Cortex of kidney (tissue), 1 donor: ENCODE measurements around the gene ACAD9.
"Not testable (repeated sequence)": the region's sequence is repeated elsewhere in the genome, so short reads cannot be mapped to it uniquely, and the experiment has no call there.

ENCODE experiments used
- DNase-seq: peaks from one replicate; lab custom pipeline; 2025; lab: John Stamatoyannopoulos, UW

Gene ACAD9

DNA sequence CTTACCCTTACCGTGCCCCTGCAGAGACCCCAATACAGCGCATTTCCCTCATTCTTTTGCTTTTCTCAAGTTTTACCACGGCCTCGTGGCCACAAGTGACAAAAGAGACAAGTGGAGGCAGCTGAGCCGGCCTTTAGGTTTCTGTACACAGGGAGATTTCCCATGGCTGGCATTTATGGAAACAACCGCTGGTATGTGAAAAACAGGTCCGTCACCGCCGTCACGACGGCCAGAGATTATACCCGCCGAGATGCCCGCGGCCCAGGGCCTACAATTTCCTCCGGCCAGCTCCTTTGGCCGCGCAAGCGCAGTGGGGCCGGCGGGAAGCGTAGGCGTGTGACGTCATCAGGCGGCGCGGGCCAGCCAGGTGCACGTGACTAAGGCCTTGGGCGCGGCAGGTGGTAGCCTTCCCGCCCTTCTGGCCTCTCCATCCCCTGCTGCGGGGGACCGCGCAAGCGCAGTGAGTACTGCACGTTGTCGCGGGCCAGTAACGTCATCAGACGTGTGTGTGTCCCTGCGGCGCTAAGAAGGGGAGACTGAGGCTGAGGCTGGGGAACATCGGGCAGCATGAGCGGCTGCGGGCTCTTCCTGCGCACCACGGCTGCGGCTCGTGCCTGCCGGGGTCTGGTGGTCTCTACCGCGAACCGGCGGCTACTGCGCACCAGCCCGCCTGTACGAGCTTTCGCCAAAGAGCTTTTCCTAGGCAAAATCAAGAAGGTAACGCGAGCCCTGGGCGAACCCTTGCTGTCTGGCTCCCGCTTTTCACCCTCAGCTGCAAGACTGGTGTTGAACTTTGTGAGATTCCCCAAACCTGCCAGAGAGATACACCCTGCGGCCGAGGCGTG is at the start of gene ACAD9:
Gene ACAD9 (plus strand): TSS at position 496 of the 845 bp plus-strand sequence. CDS start 72 bp downstream, at position 568.
- DNase-seq, result peak; percentile 43

DNA sequence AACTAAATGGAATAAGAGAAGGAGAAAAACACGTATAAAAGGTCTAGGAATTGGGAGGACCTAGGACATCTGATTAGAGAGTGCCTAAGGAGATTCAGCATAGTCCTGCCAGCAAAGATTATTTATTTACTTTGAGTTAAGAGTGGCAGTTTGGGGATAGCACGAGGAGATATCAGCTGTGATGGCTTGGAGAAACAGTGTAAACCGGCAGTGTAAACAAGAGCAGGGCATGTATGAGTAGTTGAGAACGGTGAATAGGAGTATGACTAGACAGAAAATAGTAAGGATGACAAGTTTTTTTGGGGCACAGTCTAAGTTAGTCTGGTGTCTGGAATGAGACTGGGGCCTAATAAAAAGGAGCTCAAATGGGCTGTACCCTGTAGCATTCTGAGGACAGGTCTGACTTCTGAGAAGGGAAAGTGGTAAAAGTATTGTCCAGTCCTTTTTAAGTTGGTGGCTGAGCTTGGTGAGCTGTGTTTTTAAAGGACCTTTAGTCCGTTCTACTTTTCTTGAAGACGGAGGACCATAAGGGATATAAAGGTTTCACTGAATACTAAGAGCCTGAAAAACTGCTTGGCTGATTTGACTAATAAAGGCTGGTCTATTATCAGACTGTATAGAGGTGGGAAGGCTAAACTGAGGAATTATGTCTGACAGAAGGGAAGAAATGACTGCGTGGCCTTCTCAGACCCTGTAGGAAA is 49.3 kb upstream of the ACAD9 start:
- DNase-seq, result not testable (repeated sequence)

DNA sequence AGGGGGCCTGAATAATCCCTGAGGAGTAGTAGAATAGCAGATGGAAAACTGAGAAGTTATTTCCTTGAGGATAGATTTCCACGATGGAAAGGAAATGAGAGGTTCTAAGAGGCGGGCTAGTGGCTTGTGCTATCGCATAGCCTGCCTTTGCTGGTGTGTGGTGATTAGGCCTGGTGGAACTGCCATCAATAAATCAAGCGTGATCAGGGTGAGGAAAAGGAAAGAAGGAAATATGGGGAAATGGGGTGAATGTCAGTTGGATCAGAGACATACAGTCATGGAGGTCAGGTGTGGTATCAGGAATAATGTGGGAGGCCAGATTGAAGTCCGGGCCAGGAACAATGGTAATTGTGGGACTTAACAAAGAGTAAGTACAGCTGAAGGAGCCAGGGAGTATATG is 48.7 kb upstream of the ACAD9 start:
- DNase-seq, result not testable (repeated sequence)

DNA sequence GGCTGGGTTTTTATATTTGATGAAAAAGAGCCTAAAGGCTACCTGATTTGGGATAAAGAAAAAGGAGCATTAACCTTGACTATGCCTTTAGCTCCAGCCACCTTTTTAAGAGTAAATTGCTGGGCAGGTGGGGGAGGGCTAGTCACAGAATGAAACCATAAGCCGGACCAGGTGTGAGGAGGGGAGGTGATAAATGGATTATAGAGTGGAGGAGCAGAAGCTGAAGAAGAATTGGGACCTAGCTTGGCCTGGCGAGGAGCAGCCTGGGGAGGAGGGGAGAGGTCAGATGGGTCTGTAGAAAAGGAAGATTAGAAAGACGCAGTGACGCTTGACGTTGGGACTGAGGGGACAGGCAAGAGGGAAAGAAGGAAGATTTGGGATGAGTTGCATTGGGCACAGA is 46.4 kb upstream of the ACAD9 start:
- not testable (repeated sequence) for DNase-seq

DNA sequence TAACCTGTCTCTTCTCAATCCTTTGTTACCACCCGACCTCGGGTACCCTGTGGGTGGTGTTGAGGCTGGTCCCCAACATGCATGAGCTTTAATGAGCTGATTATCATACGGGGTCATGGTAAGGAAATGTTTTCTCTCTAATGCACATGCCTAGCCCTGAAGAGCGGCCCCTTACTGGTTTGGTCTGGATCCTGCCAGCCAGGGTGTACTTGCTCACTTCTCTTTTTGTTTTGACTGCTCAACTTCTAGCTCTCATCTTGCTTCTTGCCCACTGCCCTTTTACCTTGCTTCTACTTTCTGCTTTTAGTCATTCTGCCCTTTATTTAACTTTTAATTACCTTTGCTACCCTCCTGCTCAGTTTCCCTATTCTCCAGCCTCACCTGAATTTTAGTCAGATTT is 44.3 kb upstream of the ACAD9 start:
- DNase-seq, result no peak

DNA sequence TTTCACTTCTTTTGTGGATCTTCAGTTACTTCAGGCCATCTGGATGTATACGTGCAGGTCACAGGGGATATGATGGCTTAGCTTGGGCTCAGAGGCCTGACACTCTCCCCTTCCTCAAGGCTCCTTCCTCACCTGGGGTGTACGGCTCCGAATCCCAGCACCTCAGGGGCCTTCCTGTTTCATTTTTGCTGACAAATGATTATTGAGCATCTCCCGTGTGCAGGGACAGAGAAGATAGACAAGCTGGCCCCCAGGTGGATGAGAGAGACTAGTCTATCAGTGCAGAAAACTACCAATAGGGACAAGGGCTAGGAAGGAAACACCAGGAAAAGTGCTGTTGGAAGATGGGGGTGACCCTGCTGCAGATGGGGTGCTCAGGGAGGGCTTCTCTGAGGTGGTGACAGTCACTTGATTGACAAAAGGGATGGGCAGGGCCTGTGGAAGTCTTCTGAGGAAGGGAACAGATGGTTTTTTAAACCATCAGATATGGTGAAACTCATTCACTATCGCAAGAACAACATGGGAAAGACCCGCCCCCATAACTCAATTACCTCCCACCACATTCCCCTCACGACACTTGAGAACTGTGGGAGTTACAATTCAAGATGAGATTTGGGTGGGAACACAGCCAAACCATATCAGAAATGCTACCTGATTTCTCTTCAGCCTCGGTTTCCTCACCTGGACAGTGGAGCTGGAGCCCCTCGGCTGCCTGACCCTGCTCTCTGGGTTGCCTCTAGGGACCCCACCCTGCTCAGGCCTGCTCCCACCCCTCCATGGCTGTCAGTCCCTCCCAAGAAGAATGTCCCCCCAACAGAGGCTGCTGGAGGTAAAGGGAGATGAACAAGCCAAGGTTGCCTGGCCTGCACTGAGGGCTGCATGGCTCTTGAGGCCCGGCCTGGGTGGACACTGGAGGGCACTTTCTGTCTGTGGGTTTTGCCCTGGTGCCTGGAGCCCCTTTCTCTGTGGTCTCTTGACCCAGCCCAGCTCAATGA is 37.2 kb upstream of the ACAD9 start:
- no peak for DNase-seq

DNA sequence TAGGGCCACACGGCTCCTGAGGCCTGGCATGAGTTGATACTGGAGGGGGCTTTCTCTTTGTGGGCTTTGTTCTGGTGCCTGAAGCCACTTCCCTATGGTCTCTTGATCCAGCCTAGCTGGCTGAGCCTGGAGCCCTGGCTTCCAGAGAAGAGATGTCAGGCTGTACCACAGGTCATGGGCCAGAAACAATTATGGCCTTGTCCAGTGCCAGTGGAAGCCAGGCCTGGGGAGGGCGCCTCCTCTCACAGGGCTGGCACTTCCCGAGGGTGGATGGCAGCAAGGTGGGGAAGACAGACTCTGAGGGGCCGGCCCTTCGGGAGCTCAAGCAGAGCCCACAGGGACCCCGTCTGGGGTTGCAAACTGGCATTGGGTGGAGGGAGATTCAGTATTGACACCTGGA is 34.9 kb upstream of the ACAD9 start:
- DNase-seq, result no peak

DNA sequence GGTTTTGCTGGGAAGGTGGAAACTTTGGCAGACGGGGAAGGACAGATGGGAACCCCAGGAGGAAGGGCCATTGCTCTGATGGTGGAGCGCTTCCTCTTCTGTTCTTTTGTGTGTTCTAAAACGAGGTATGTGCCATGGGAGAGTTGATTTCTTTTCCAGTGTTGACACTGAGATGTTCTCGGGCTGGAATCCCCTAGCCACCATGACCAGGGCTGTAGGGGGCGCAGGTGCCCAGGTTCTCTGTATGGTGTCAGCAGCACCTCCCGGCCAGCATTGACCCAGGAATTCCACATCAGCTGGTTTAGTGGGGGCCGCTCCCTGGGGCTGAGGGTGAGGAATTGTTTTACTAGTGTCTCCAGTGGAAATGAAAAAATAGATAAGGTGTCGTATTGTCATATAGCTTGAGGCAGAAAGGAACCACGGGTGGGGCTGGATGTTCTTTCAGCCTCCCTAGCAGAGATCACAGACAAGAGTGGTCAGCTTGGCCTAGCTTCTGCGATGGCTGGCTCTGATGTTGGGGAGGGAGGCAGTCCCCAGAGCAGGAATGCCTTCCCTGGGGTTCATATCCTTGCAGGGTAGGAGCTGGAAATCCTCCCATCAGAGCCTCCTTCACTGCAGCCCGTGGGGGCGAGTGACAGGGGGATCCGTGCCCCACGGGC is 34.2 kb upstream of the ACAD9 start:
- no peak for DNase-seq

DNA sequence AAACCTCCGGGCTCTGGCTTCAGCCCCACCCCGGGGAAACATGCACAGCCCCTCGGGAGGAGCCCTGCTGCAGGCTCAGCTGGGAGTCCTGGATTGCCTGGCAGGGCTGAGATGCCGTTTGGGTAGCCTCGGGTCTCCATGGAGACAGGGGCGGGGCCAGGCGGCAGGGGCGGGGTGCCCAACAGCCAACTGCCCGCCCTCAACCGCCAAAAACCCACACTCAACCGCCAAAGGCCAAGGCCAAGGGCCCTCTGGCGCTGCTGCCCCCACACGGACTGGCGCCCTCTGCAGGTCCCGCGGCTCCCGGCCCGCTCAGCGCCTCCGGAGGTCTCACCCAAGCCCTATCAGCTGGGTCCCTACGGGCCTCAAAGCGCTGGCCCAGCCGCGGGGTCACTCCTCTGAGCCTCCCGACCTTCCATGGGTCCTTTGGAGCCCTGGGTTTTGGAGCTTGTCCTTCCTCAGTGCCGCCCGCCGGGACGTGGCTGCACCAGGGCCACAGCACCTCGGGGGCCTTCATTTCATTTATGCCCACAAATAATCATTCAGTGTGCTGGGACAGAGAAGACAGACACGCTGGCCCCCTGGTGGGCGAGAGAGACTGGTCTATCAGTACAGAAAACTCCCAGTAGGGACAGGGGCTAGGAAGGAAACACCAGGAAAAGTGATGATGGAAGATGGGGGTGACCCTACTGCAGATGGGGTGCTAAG is 33.5 kb upstream of the ACAD9 start:
- no peak for DNase-seq

DNA sequence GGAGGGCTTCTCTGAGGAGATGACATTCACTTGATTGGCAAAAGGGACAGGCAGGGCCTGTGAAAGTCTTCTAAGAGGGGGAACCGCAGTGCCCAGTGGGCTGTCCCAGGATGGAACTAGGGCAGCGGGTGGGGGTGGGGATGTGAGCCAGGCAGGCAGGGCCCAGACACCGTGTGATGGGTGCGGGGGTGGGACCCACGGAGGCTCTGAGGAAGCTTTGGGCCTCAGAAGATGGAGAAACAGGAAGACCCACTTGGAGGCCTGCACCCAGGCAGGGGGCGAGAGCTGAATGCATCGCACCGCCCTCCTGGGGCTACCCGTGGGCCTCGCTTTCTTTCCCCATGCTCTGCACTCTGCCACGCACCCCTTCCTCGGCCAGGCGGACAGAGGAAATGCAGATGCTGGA is 32.9 kb upstream of the ACAD9 start:
- DNase-seq, result no peak

DNA sequence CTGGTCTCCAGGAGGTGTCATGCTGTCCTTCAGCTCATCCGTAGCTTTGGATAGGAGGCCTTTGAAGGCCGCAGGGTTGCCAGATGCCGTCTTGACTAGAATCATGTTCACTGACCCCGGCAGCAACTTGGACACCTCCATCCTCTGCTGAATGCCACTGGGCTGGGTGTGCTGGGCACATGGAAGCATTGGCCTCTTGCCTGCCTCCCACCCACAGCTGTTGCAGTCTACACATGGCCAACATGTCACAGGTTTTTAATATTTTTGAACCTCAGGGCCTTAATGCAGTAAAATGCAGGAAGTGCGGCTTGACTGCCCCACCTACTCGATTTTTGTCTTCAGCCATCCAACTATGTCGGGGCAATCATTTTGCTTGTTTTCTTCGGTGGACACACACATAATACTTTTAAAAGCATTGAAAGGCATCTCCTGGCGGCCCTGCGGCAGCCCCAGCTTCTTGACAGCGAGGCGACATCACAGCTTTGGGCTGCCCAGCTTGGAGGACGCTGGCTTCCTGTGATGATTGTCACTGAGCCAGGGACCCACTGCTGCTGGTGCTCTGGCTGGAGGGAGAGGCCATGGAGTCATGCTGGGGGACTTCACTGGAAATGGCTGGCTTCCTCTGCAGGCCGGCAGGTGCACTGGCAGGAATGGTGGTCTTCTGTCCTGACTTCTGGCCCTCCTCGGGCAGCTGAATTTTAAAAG is 31.6 kb upstream of the ACAD9 start:
- no peak for DNase-seq

DNA sequence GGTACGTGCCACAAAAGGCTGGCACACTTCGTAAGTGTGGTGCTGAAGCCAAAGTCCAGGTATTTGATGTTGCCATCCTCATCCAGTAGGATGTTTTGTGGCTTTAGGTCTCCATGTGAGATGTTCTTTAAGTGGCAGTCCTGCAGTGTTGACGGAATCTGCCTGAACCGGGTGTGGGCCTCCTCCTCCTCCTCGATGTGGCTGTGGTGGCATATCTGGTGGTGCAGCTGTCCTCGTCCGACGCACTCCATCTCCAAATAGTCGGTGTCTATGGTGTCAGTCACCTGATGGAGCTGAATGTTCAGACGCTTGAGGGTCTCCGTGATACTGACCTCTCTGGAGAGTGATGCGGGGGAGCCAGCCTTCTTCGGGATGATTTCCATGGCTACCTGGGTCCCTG is 30.5 kb upstream of the ACAD9 start:
- no peak for DNase-seq

DNA sequence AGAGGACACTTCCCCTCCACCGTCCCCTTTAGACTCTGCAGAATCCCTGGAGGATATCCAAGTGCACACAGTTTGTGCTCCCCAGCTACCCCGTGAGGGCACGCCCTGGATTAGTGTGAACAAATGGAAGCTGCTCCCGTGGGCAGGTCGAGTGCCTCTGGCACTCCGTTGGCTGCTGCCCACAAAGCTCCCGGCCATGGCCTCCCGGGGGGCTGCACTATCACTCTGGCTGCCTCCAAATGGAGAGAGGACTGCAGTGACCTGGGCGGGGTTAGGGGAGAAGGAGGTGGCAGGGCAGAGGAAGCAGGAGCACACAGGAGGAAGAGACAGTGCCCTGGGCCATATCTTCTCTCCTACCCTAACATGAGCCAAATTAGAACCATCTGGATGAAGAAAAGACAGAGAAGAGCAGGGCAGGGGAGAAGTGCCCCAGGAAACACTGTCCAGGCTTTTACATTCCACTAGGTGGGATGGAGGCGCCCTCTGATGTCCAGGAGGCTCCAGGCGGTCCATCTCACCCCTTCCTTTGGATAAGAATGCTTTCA is 29.4 kb upstream of the ACAD9 start:
- no peak for DNase-seq

DNA sequence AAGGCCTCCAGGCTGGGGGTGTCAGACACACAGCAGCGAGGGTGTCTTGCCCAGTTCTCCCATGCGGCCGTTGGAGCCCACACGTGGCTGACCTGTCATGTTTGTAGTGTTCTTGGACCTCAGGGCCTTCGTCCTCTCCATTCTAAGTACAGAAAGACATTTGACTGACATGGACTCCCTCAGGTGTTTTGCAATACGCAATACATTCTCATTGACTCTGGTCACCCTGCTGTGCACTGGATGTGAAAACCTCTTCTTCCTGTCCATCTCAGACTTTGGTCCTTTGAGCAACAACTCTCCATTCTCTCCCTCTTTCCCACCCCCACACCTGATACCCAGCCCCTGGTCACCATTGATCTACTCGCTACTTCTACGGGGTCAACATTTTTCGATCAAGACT is 28.9 kb upstream of the ACAD9 start:
- DNase-seq, result no peak

DNA sequence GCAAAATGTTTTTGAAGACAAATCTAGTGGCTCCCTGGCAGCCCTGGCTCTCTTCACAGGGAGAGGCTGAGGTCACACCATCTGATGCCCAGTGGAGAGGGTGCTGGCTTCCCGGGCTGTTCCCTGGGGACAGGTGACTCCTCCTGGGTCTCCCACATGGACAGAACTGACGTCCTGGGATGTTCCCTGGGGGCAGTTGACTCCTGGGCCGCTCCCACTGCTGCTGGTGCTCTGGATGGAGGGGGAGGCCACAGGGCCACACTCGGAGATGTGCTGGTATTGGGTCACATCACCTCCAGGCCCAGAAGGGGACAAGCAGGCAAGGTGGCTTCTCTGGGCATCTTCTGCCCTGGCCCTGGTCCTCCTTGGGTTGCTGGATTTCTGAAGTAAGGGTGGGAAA is 27.8 kb upstream of the ACAD9 start:
- no peak for DNase-seq

DNA sequence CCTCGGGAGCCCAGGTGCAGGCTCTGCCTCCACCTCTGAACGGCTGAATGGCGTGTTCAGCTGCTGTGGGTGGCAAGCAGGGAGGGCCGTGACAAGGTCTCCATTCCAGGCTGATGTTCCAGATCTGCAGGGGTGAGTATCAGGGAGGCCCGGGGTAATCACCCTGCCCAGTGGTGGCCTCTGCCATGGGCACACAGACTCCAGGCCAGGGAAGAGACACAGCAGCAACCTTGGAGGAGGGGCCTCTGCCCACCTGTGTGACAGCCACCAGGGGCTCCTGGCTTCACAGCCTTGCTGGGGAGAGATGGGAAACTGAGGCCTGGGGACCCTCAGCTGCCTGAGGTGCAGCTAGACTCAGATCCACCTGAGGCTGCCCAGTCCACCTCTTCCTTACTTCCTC is 25.6 kb upstream of the ACAD9 start:
- DNase-seq, result no peak

DNA sequence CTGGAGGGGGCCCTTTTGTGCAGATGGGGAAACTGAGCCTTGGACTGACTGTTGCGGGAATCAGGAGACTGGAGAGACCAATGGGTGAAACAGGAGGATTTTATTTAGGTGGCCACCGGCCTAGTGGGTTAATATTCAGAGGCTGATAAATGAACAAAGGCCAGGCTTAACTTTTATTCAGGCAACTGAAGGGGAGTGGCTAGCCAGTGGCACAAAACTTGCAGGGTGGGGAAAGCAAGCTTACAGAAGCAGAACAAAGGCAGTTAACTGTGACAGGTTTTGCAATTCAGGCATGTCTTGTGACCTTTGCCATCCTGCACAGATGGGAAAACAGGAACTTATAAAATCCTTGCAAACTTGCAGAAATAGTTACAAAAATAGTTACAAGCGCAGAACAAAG is 24.9 kb upstream of the ACAD9 start:
- DNase-seq, result no peak

DNA sequence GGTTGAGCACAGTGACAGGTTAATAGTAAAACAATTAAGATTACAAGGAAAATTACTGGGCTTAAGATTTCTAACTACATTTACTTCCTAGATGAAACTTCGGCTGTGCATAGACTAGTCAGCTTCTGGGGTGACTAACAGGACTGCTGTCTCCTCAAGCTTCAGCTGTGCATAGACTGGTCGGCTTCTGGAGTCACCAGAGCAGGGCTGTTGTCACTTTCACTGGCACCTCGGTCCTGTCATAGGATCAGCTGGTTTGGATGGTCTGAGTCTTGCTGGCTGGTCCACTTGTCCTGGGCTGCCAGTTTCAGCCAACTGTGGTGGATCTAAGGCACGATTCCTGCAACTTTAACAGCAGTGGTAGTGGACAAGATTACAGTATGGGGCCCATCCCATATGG is 23.9 kb upstream of the ACAD9 start:
- no peak for DNase-seq

DNA sequence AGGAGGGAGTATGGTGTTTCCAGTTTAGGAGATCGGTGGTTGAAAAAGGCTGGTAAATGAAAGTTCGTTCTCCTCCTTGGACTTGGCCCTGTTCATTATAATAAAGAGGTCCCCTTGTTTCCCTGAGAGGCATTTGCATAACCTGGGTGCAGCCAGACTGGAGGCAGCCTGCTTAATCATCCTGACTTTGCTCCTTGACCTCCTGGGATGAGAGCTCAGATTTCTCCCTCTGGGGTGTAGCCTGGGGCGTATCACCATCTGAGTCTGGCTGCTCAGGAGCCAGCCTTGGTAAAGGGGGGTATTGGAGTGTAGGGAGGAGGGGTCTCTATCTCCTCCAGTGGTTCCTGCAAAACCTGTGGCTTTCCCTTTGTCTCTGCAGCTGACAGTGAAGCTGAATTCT is 21.3 kb upstream of the ACAD9 start:
- DNase-seq, result no peak

DNA sequence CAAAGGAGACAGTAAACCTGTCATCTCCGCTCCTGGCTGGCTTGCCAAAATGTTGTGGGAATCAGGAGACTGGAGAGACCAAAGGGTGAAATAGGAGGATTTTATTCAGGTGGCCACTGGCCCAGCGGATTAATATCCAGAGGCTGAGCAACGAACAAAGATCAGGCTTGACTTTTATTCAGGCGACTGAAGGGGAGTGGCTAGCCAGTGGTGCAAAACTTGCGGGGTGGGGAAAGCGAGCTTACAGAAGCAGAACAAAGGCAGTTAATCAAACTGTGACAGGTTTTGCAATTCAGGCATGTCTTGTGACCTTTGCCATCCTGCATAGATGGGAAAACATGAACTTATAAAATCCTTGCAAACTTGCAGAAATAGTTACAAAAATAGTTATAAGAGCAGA is 19.8 kb upstream of the ACAD9 start:
- DNase-seq, result no peak
